Stimulated activated CD8-positive, alpha-beta memory T cell treated with anti-CD3 and anti-CD28 coated beads, Interleukin-12 subunit alpha, Interleukin-12 subunit beta, amount 100 ng/mL, for 1 hour (primary cell): ENCODE data around the gene ADAR.

ENCODE experiments used
- DNase-seq: peaks from one replicate; pipeline ENCODE4 v3.0.0-alpha.2; 2020; ENCODE audit warnings: low read depth

Gene ADAR

DNA sequence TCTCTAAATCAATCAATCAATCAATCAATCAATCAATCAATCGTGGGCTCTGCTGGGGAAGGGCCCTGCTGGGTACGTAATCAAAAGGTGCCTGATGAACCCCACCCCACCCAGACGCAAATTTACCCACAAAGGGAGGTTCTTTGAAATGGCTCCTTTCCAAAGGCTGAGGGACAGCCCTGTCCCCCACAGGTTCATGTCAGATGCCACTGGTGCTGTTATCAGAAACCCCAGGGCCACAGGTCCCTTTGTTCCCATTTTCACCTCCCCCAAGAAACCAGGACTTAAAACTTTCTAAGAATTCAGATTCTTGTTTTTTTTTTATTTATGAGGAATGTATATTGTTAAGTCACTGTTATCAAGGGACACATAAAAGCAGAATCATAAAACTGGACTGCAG, 26.2 kb downstream of the ADAR start:
- no peak for DNase-seq

GRCh38 chr1:154579374-154579773, 28.6 kb downstream of the ADAR start:
- no peak for DNase-seq

- DNase-seq = no peak
Measured at GRCh38 chr1:154578058-154578418, 29.9 kb downstream of the ADAR start.

GRCh38 chr1:154577346-154578057, 30.5 kb downstream of the ADAR start:
- DNase-seq = no peak

DNA sequence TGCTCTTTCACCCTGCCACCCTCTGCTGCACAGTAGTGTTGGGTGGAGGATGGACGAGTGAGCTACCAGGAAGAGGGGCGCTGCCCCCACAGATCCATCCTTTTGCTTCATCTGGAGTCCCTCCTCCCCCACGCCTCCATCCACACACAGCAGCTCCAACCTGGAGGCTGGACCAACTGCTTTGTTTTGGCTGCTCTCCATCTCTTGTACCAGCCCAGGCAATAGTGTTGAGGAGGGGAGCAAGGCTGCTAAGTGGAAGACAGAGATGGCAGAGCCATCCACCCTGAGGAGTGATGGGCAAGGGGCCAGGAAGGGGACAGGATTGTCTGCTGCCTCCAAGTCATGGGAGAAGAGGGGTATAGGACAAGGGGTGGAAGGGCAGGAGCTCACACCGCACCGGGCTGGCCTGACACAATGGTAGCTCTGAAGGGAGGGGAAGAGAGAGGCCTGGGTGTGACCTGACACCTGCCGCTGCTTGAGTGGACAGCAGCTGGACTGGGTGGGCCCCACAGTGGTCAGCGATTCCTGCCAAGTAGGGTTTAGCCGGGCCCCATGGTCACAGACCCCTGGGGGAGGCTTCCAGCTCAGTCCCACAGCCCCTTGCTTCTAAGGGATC, 31.9 kb downstream of the ADAR start:
- DNase-seq = no peak

DNA sequence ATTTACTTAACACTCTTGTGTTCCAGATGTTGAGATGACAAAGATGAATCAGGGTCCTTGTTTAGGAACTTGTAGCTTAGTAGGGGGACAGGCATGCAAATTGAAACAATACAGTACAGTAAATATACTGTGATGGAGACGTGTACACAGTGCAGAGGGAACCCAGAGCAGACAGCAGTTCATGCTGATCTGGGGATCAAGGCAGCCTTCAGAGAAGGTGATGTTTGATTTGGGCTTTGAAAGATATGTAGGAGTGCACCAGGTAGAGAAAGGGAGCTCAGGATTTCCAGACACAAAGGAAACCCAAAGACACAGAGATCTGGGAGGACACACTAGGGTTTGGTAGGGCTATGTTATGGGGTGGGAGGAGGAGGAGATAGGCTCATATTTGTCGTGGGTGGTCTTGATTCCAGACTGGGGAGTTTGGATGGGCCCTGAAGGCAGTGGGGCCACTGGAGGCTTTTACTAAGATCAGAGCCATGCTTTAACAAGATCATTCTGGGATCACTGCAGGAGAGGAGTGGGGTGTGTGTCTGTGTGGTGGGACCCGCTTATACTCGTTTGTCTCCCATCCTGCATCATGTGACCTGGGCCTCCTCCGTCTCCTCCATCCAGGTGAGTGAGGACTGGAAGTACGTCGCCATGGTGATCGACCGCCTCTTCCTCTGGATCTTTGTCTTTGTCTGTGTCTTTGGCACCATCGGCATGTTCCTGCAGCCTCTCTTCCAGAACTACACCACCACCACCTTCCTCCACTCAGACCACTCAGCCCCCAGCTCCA, 32.6 kb downstream of the ADAR start:
- DNase-seq = no peak

GRCh38 chr1:154574716-154575115, 33.3 kb downstream of the ADAR start:
- DNase-seq = no peak

DNA sequence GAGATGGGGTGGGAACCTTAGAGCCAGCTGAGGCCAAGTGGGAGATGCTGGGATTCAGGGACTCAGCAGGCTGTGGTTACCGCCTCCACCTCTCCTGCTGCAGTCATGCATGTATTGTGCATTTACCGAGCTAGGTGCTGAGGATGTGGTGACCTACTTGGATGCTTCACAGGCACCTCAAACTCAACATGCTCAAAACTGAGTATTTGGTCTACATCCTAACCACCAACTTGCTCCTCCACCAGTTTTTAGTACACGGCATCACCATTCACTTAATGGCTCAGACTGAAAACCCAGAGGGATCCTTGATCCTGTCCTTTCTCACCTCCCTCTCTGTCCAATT, 34.8 kb downstream of the ADAR start:
- no peak for DNase-seq

- DNase-seq = no peak
Measured at GRCh38 chr1:154572468-154573167, 35.4 kb downstream of the ADAR start.

- DNase-seq = no peak
Measured at GRCh38 chr1:154571964-154572288, 36.1 kb downstream of the ADAR start.

DNA sequence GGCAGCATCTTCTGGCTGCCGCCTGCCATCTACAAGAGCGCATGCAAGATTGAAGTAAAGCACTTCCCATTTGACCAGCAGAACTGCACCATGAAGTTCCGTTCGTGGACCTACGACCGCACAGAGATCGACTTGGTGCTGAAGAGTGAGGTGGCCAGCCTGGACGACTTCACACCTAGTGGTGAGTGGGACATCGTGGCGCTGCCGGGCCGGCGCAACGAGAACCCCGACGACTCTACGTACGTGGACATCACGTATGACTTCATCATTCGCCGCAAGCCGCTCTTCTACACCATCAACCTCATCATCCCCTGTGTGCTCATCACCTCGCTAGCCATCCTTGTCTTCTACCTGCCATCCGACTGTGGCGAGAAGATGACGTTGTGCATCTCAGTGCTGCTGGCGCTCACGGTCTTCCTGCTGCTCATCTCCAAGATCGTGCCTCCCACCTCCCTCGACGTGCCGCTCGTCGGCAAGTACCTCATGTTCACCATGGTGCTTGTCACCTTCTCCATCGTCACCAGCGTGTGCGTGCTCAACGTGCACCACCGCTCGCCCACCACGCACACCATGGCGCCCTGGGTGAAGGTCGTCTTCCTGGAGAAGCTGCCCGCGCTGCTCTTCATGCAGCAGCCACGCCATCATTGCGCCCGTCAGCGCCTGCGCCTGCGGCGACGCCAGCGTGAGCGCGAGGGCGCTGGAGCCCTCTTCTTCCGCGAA, 36.6 kb downstream of the ADAR start:
- no peak for DNase-seq

- no peak for DNase-seq
Measured at GRCh38 chr1:154568157-154568815, 39.7 kb downstream of the ADAR start.

- peak; percentile 40 for DNase-seq
Measured at GRCh38 chr1:154567386-154568156, 40.4 kb downstream of the ADAR start, which contains the start of gene CHRNB2. Gene CHRNB2, plus strand, starts transcription at chr1:154567778. Its CDS starts 267 bp downstream, at chr1:154568045.

DNA sequence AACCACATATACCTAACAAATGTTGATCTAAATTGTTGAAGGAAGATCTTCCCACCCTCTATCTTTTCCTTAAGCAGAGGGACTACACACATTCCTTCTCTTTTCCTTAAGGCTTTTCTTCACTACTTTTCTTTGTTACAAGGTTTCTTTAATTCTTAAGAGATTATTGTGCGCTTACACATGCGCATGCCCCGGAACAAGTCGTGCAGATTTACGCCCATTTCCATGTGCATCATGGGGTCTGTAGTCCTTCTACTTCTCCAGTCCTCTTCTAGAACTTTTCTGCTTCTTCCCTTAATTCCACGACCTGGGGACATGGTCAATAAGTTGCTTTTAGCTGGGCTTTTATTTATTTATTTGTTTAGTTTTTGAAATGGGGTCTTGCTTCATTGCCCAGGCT, 42.1 kb downstream of the ADAR start:
- no peak for DNase-seq

- DNase-seq = peak; percentile 68
Measured at GRCh38 chr1:154559466-154560044, 48.4 kb downstream of the ADAR start.

DNA sequence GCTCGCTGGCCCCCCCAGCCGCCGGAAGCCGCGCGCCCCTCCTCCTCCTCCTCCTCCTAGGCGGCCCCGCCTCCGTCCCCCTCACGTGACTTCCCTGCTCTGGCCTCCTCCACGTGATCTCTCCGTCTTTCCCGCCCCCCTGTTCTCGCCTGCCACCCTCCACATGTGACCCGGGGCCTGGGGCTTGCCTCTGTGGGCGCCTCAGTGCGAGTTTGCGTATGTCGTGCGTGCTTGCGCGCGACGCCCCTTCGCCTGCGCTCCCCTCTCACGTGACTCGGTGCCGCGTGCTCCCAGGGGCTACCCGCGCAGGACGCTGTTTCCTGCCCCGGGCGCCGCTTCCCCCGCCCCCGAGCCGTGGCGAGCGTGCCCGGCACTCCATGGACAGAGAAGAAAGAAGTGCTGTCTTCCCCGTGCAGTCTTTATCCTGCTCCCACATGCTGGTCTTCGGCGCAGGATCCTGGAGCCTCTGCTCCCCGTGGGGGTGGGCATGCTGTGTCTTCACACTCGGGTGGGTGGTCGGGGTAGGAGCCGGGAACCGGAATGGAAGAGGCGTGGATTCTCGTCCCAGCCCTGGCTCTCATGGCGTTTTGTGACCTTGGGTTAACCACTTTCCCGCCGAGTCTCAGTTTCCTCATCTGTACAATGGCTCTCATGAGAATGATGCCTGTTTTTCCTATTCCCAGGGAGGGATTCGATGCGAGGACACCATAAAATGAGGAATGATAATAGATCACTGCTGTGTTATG, 49.1 kb downstream of the ADAR start:
- DNase-seq = peak; percentile 99

GRCh38 chr1:154557939-154558719, 49.9 kb downstream of the ADAR start, which contains the start of gene UBE2Q1:
Gene UBE2Q1, minus strand, starts transcription at chr1:154558662. Its CDS starts 109 bp downstream, at chr1:154558553.
- DNase-seq = peak; percentile 15

- no peak for DNase-seq
Measured at GRCh38 chr1:154557248-154557938, 50.6 kb downstream of the ADAR start.
